Mesenchymal stem cell (in vitro differentiated cells and primary cell): Measurements from ENCODE around the gene SEMA3B.

ENCODE experiments used
- DNase-seq: peaks from one replicate; pipeline ENCODE4 v3.0.0-alpha.2; 2013
- H2AFZ ChIP-seq: one replicate; pipeline ENCODE4 v1.6.1; 2013; ENCODE audit warnings: low read depth, mild to moderate bottlenecking, control low read depth, inconsistent platforms, low read length, moderate library complexity
- H2AK5ac ChIP-seq: 2 replicates; pipeline ENCODE4 v1.6.1; 2013; ENCODE audit warnings: low read length, moderate library complexity, mild to moderate bottlenecking, inconsistent platforms; ENCODE audit not compliant: severe bottlenecking
- H2BK120ac ChIP-seq: one replicate; pipeline ENCODE4 v1.6.1; 2013; ENCODE audit warnings: low read depth, mild to moderate bottlenecking, inconsistent platforms, low read length, moderate library complexity
- H2BK12ac ChIP-seq, 2 experiments: one replicate each; pipeline ENCODE4 v1.6.1; 2013; ENCODE audit warnings: inconsistent platforms in 2 of 2, low read length in 2 of 2, mild to moderate bottlenecking in 2 of 2, moderate library complexity in 2 of 2, control low read depth in 1 of 2
- H2BK15ac ChIP-seq: one replicate; pipeline ENCODE4 v1.6.1; 2013; ENCODE audit warnings: mild to moderate bottlenecking, low read depth, inconsistent platforms; ENCODE audit not compliant: poor library complexity, severe bottlenecking
- H2BK5ac ChIP-seq: 2 replicates; pipeline ENCODE4 v1.6.1; 2013; ENCODE audit warnings: low read depth, mild to moderate bottlenecking, low read length, control low read depth, inconsistent platforms; ENCODE audit not compliant: poor library complexity, severe bottlenecking
- H3K14ac ChIP-seq, 2 experiments: one replicate each; pipeline ENCODE4 v1.6.1; 2013; ENCODE audit warnings: inconsistent platforms in 2 of 2, low read length in 2 of 2, control low read depth in 1 of 2, mild to moderate bottlenecking in 1 of 2, moderate library complexity in 1 of 2
- H3K18ac ChIP-seq, 2 experiments: one replicate each; pipeline ENCODE4 v1.6.1; 2013; ENCODE audit warnings: inconsistent platforms in 2 of 2, low read length in 2 of 2, control low read depth in 1 of 2, low read depth in 1 of 2, mild to moderate bottlenecking in 1 of 2
- H3K23ac ChIP-seq, 2 experiments: one replicate each; pipeline ENCODE4 v1.6.1; 2013; ENCODE audit warnings: inconsistent platforms in 2 of 2, low read length in 2 of 2, mild to moderate bottlenecking in 2 of 2, moderate library complexity in 2 of 2, control low read depth in 1 of 2
- H3K27ac ChIP-seq: 2 replicates; pipeline ENCODE4 v1.5.1; 2013; ENCODE audit warnings: mild to moderate bottlenecking, moderate library complexity, low read length, control low read depth, inconsistent platforms; ENCODE audit not compliant: poor library complexity, severe bottlenecking
- H3K27me3 ChIP-seq, 2 experiments: 2 replicates each; pipeline versions ENCODE4 v1.6.1 to v1.7.0; 2013; ENCODE audit warnings: low read length in 2 of 2, mild to moderate bottlenecking in 2 of 2, moderate library complexity in 2 of 2, control low read depth in 1 of 2, inconsistent platforms in 1 of 2; ENCODE audit not compliant: control insufficient read depth in 1 of 2, insufficient read depth in 1 of 2
- H3K36me3 ChIP-seq, 2 experiments: 2 replicates each; pipeline versions ENCODE4 v1.6.1 to v1.7.0; 2013; ENCODE audit warnings: low read length in 2 of 2, control low read depth in 1 of 2, inconsistent platforms in 1 of 2, low read depth in 1 of 2, mild to moderate bottlenecking in 1 of 2; ENCODE audit not compliant: insufficient read depth in 2 of 2, control insufficient read depth in 1 of 2
- H3K4ac ChIP-seq, 2 experiments: one replicate each; pipeline ENCODE4 v1.6.1; 2013; ENCODE audit warnings: inconsistent platforms in 2 of 2, low read length in 2 of 2, mild to moderate bottlenecking in 2 of 2, moderate library complexity in 2 of 2, control low read depth in 1 of 2, low read depth in 1 of 2
- H3K4me1 ChIP-seq: 2 replicates; pipeline ENCODE4 v1.6.1; 2013; ENCODE audit warnings: low read depth, low read length, control low read depth; ENCODE audit not compliant: control insufficient read depth, insufficient read depth
- H3K4me2 ChIP-seq: 2 replicates; pipeline ENCODE4 v1.6.1; 2013; ENCODE audit warnings: low read length, mild to moderate bottlenecking, inconsistent platforms; ENCODE audit not compliant: poor library complexity, severe bottlenecking
- H3K4me3 ChIP-seq, 2 experiments: 2 replicates each; pipeline versions ENCODE4 v1.5.1 to v1.7.0; 2013; ENCODE audit warnings: low read length in 2 of 2, mild to moderate bottlenecking in 2 of 2, control low read depth in 1 of 2, low read depth in 1 of 2; ENCODE audit not compliant: insufficient read depth in 1 of 2
- H3K79me1 ChIP-seq: replicated peaks from 2 replicates; pipeline ENCODE4 v1.6.1; 2013; ENCODE audit warnings: mild to moderate bottlenecking, control low read depth, low read length, inconsistent platforms; ENCODE audit not compliant: poor library complexity, severe bottlenecking
- H3K9ac ChIP-seq: 2 replicates; pipeline ENCODE4 v1.7.0; 2013; ENCODE audit warnings: mild to moderate bottlenecking, low read length, moderate library complexity
- H3K9me3 ChIP-seq: 2 replicates; pipeline ENCODE4 v1.7.0; 2013; ENCODE audit warnings: mild to moderate bottlenecking, low read length; ENCODE audit not compliant: control insufficient read depth
- H4K8ac ChIP-seq: one replicate; pipeline ENCODE4 v1.6.1; 2013; ENCODE audit warnings: inconsistent platforms, mild to moderate bottlenecking, low read length, moderate library complexity
- H4K91ac ChIP-seq: one replicate; pipeline ENCODE4 v1.6.1; 2013; ENCODE audit warnings: mild to moderate bottlenecking, low read length, inconsistent platforms
- WGBS: methylation state at CpG from one replicate; pipeline ENCODE4 v1.1.7; 2013; ENCODE audit warnings: mixed read lengths; 5-methylcytosine and 5-hydroxymethylcytosine counted together

Gene SEMA3B

DNA sequence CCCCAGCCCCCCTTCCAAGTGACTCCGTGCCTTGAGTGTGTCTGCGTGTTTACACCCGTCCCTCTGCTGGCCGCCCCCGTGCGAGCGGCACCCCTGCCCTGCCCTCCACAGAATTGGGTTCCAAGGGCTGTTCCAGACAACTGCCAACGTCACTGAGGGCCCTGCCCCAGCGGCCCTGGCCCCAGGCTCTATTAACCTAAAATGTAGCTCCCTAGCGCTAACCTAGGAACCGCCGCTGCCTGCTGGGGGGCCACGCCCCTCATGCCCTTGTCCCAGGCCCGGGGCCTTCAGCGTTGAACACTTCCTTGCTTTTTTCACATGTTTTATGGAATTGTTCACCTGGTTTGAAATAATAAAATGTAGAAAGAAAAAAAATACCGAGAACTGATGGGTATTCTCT, 10.0 kb upstream of the SEMA3B start:
- Histone ChIP-seq H3K9me3 (no peaks in the 10 kb centered on the region), H2BK12ac (no peak overlapping the region), H2BK5ac (no peak overlapping the region), H4K91ac (no peak overlapping the region), H3K27ac (no peak overlapping the region), H2AFZ (no peak overlapping the region), H2AK5ac (peak overlapping the region; percentile 50), H3K14ac (no peak overlapping the region), H3K27me3 (no peaks in the 10 kb centered on the region), H3K4ac (no peak overlapping the region), H2BK15ac (no peak overlapping the region), H4K8ac (no peak overlapping the region), H3K9ac (peak overlapping the region; percentile 91), H3K4me3 (no peak overlapping the region), H3K4me2 (no peak overlapping the region), H3K79me1 (peaks cover 21% of the 10 kb centered on the region), H3K4me1 (peaks cover 53% of the 10 kb centered on the region), H3K23ac (no peak overlapping the region), H3K36me3 (peaks cover 52 to 56% of the 10 kb centered on the region in 2 experiments), H2BK120ac (no peak overlapping the region), H3K18ac (no peak overlapping the region)
- 90% methylated on average over 16 of the region's 16 CpGs for WGBS
- no peak for DNase-seq

DNA sequence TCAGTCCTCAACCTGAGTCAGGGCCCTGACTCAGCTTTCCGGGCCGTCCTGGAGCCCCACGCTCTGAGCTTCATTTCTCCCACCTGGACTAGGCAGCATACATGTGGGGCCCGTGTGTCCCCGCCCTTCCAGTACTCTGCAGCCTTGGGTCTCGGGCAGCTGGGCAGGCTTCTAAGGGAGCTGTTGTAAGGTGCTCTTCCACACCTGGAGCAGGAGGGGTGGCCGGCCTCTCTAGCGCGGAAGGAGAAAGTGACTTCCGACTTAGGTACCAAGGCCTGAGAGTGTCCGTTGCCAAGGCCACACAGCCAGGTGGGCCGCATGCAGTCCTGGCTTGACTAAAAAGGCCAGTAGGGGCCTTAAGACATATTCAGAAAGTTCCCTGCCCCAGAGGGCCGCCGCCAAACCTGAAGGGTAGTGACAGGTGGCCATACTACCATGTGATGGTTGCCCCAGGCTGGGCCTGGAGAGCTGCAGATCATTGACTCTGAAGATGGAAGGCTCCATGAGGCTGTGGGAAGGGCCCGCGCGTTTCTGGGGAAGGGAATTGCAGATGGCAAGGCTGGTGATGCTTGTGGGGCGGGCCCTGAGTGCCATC, 9.4 kb upstream of the SEMA3B start:
- Histone ChIP-seq H3K4me3 (peak overlapping the region in 1 of 2 experiments; percentile 56), H3K4me2 (no peak overlapping the region), H4K91ac (no peak overlapping the region), H3K4me1 (peaks cover 52% of the 10 kb centered on the region), H3K18ac (no peak overlapping the region), H3K36me3 (peaks cover 47 to 51% of the 10 kb centered on the region in 2 experiments), H2AK5ac (peak overlapping the region; percentile 50), H3K79me1 (peaks cover 21% of the 10 kb centered on the region), H2AFZ (no peak overlapping the region), H3K27me3 (no peaks in the 10 kb centered on the region), H2BK5ac (no peak overlapping the region), H2BK120ac (no peak overlapping the region), H3K23ac (no peak overlapping the region), H3K9me3 (no peaks in the 10 kb centered on the region), H2BK12ac (peak overlapping the region; percentile 37 to 51), H3K14ac (no peak overlapping the region), H2BK15ac (no peak overlapping the region), H3K9ac (peak overlapping the region; percentile 91), H3K4ac (peak overlapping the region; percentile 35 to 47), H4K8ac (peak overlapping the region; percentile 29), H3K27ac (peak overlapping the region; percentile 47)
- no peak for DNase-seq
- 65% methylated on average over 18 of the region's 18 CpGs for WGBS

DNA sequence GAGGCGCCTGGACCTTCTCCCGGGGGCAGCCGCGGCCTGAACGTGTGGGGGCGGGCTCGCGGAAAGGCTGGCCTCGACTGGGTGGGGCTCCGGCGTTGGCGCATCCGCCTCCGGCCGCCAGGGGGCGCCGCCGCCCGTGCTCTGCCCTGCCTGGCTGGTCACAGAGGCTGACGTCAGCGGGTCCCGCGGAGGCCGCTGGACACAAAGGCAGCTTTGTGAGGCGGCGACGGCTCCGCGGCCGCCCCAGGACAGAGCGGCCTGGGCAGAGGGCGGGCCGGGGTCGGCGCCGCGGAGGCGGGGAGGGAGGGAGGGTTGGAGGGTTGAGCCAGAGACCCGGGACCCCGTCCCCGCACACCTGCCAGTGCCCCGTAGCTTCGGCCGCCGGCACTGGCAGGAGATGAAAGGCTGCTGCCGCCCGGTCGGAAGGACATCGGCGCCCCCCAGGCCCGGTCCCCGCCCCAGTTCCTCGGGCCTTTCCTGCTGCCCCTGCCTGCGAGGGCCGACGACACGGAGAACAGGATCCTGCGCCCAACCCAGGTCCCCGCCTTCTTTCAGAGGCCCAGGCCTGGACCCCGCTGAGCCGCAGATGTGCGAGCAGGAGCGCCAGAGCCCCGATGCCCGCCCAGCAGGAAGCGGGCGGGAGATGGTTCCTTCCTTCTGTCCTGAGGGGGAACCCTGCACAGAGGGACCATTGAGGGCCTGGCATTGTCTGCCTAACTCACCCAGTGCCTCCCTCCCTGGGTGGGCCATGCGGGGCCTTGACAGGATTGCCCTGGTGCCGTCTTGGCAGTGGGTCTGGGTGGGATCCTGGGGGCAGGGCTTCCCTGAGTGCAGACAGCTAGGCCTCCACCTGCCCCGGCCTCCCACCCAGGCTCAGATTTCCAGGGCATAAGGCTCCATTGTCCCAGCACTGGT, 8.7 kb upstream of the SEMA3B start:
- 5% methylated on average over 51 of the region's 70 CpGs for WGBS
- DNase-seq: peak; percentile 88
- H3K23ac ChIP-seq: peak overlapping the region in 1 of 2 experiments; percentile 98
- H2AK5ac ChIP-seq: peak overlapping the region; percentile 94
- peak overlapping the region in 1 of 2 experiments; percentile 59 for H2BK12ac ChIP-seq
- no peaks in the 10 kb centered on the region for H3K27me3 ChIP-seq
- H3K4me1 ChIP-seq: peaks cover 50% of the 10 kb centered on the region
- H3K4ac ChIP-seq: peak overlapping the region; percentile 94
- peaks cover 39 to 43% of the 10 kb centered on the region in 2 experiments for H3K36me3 ChIP-seq
- H4K8ac ChIP-seq: peak overlapping the region; percentile 92
- peaks cover 20% of the 10 kb centered on the region for H3K79me1 ChIP-seq
- H2BK15ac ChIP-seq: peak overlapping the region; percentile 73
- peak overlapping the region in 1 of 2 experiments; percentile 73 for H3K14ac ChIP-seq
- H3K4me3 ChIP-seq: peak overlapping the region; percentile 54 to 78
- H3K9ac ChIP-seq: peak overlapping the region; percentile 91
- H3K18ac ChIP-seq: peak overlapping the region; percentile 81 to 96
- no peak overlapping the region for H2AFZ ChIP-seq
- peak overlapping the region; percentile 79 for H3K4me2 ChIP-seq
- peak overlapping the region; percentile 99 for H4K91ac ChIP-seq
- peak overlapping the region; percentile 91 for H3K27ac ChIP-seq
- H3K9me3 ChIP-seq: no peaks in the 10 kb centered on the region
- H2BK120ac ChIP-seq: peak overlapping the region; percentile 87
- H2BK5ac ChIP-seq: peak overlapping the region; percentile 92

DNA sequence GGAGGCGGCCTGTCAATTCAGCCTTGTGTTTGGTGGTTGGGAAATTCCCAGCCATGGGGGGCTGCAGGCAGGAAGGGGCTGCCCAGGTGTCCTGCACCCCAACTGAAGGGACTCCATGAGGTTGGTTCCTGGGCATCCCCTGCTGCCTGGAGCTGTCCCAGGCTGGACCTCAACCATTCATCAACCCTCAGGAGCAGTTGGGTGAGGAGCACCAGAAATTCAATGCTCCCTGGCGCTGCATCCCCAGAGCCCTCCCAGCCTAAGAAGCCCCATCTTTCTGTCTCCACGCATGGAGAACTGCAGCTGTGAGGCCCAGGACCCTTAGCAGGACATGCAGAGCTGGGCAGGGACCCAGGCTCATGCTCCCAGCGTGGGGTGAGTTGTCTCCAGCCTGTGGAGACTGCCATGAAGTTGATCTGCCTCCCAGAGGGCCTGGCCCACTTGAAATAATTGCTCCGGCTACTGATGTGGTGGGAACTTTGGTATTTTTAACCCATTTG, 8.0 kb upstream of the SEMA3B start:
- H3K4me2 ChIP-seq: peak overlapping the region; percentile 79
- H2BK5ac ChIP-seq: no peak overlapping the region
- peak overlapping the region in 1 of 2 experiments; percentile 78 for H3K4me3 ChIP-seq
- peak overlapping the region in 1 of 2 experiments; percentile 73 for H3K14ac ChIP-seq
- peak overlapping the region in 1 of 2 experiments; percentile 59 for H2BK12ac ChIP-seq
- H3K27me3 ChIP-seq: no peaks in the 10 kb centered on the region
- 73% methylated on average over 5 of the region's 5 CpGs for WGBS
- H3K9me3 ChIP-seq: no peaks in the 10 kb centered on the region
- H3K4me1 ChIP-seq: peaks cover 55% of the 10 kb centered on the region
- DNase-seq: peak; percentile 68
- no peak overlapping the region for H2AFZ ChIP-seq
- H3K36me3 ChIP-seq: peaks cover 35 to 38% of the 10 kb centered on the region in 2 experiments
- peak overlapping the region; percentile 94 for H2AK5ac ChIP-seq
- peak overlapping the region; percentile 94 for H3K4ac ChIP-seq
- H3K27ac ChIP-seq: peak overlapping the region; percentile 91
- peak overlapping the region; percentile 81 to 96 for H3K18ac ChIP-seq
- H3K23ac ChIP-seq: peak overlapping the region in 1 of 2 experiments; percentile 14
- H3K9ac ChIP-seq: peak overlapping the region; percentile 91
- H4K8ac ChIP-seq: peak overlapping the region; percentile 92
- H2BK120ac ChIP-seq: peak overlapping the region; percentile 87
- H2BK15ac ChIP-seq: peak overlapping the region; percentile 73
- H3K79me1 ChIP-seq: peaks cover 19% of the 10 kb centered on the region
- H4K91ac ChIP-seq: peak overlapping the region; percentile 99
